IMR-90 (cell line): Measurements from ENCODE around the gene RAI1.

Experiments
- POLR2A ChIP-seq: IDR thresholded peaks from 2 replicates; pipeline ENCODE4 v1.6.1; 2012; ENCODE audit warnings: mild to moderate bottlenecking, low read depth, low read length
- RFX5 ChIP-seq: IDR thresholded peaks from 2 replicates; pipeline ENCODE4 v1.8.0; 2012; ENCODE audit warnings: low read depth, mild to moderate bottlenecking, low read length, moderate library complexity
- TF ChIP-seq, protein P1 (sequence below): conservative IDR thresholded peaks from 2 replicates; pipeline ENCODE4 v1.5.1; 2012; ENCODE audit warnings: mild to moderate bottlenecking, low read depth, low read length, improper control_type of control experiment
- TF ChIP-seq, protein P2 (sequence below): fragments of 150-350 bp; IDR thresholded peaks from 2 replicates; pipeline ENCODE4 v1.6.1; 2017; ENCODE audit warnings: mild to moderate bottlenecking, antibody characterized with exemption, low read length, low read depth

GRCh38 chr17:17818088-17818526 is 136.8 kb downstream of the RAI1 start:
- TF ChIP-seq, protein P1, sequence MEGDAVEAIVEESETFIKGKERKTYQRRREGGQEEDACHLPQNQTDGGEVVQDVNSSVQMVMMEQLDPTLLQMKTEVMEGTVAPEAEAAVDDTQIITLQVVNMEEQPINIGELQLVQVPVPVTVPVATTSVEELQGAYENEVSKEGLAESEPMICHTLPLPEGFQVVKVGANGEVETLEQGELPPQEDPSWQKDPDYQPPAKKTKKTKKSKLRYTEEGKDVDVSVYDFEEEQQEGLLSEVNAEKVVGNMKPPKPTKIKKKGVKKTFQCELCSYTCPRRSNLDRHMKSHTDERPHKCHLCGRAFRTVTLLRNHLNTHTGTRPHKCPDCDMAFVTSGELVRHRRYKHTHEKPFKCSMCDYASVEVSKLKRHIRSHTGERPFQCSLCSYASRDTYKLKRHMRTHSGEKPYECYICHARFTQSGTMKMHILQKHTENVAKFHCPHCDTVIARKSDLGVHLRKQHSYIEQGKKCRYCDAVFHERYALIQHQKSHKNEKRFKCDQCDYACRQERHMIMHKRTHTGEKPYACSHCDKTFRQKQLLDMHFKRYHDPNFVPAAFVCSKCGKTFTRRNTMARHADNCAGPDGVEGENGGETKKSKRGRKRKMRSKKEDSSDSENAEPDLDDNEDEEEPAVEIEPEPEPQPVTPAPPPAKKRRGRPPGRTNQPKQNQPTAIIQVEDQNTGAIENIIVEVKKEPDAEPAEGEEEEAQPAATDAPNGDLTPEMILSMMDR: no peak
- TF ChIP-seq RFX5 (no peak), POLR2A (no peak)
- TF ChIP-seq, protein P2, sequence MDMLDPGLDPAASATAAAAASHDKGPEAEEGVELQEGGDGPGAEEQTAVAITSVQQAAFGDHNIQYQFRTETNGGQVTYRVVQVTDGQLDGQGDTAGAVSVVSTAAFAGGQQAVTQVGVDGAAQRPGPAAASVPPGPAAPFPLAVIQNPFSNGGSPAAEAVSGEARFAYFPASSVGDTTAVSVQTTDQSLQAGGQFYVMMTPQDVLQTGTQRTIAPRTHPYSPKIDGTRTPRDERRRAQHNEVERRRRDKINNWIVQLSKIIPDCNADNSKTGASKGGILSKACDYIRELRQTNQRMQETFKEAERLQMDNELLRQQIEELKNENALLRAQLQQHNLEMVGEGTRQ: no peak
